GM19455 (cell line): Measurements from ENCODE around the gene IQGAP2.
A peak's percentile ranks its signal among the peaks of the same experiment; 100 is the strongest.

Experiments
- ATAC-seq: cut with Tn5 transposase; IDR thresholded peaks from one replicate; pipeline ENCODE4 v1.9.1; 2021; ENCODE audit not compliant: unreplicated experiment

Gene IQGAP2

DNA sequence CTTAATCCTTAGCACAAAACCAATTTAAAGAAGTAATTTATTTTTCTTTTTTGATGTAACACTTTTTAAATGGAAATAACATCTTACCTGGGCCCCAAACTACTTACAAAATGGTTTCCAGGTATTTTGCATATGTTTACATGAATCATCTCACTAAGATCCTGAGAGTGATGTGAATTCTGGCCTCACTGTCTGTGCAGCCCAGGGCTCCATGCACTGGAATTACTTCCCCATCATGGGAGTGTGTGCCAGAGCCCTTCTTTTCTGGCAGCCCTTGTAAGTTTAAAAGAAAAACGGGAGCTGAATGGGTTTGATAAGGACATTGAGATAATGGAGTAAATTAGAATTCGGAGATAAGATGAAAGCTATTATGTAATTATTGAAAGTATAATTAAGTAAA is 300.6 kb downstream of the IQGAP2 start:
- no peak for ATAC-seq

DNA sequence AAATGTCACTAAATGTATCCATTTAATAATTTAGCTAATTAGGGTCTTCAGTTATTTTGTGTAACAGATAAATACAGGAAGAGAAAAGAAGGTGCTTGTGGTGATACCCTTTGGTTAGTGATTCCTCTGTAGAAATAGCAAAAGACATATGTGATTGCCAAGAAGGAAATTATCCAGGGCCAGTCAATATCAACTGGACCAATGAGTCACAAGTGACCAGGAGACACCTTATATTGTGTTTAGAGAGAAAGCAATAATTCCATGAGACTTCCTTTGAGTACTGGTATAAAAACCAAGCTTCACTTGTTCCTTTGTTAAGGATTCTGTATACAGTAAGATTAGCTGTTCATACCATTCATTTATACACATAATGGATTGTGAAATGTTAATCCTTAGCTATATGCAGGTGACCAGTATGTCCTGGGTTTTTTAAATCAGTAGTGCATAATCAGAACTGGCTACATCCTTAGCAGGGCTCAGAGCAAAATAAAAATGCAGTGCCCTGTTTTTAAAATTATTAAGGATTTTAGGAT is 301.1 kb downstream of the IQGAP2 start:
- ATAC-seq, result no peak

DNA sequence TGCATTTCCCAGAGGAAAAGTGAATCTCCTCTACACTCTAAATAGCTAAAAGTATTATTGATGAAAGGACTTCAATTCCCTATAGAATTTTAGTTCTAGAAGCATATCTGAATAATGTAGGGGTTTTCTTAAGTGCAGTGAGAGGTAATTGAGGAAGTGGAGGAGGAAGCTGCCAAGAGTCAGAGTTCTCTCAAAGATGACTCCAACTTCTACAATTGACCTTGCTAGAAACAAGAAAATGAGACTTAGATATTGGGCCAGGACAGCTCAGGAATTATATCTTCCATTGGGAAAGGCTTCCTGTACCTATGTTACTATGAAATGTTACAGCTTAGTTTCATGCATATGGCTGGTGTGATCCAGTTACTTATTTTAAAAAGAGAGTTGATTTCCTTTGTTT is 302.5 kb downstream of the IQGAP2 start:
- ATAC-seq, result no peak

DNA sequence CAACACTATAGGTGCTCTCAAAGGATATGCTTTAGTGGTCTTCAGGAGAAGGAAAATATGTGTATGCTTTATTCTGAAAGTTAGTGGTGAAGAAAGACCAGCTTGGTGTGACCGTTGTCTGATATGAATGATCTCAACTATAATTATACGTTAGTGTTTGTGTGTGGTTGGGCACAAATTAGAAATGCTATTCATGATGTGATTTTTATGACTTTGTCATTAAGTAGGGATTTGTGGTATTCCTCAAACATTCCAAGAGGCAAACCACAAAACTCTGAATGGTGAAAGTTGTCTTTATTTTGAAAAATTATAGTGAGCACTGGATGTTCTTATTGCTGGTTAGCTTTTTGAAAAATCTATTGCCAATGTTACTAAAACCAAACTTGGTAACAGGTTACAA is 306.7 kb downstream of the IQGAP2 start:
- no peak for ATAC-seq

DNA sequence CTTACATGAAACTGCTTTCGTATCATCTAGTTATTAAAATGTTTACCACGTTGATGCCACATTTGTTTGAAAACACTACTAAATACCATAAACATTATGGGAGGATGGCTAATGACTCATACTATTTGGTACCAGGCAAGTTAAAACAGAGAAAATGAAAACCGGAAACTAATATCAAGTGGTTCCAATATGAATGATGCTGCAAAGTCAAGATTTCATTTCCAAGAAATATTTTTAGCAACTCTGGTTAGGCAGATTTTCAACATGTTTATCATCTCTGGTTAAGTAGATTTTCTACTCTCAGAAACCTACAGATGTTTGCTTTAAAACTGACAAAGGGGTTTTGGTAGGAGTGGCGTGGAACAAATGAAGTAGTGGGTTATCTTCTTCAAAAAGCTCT is 307.9 kb downstream of the IQGAP2 start:
- no peak for ATAC-seq

DNA sequence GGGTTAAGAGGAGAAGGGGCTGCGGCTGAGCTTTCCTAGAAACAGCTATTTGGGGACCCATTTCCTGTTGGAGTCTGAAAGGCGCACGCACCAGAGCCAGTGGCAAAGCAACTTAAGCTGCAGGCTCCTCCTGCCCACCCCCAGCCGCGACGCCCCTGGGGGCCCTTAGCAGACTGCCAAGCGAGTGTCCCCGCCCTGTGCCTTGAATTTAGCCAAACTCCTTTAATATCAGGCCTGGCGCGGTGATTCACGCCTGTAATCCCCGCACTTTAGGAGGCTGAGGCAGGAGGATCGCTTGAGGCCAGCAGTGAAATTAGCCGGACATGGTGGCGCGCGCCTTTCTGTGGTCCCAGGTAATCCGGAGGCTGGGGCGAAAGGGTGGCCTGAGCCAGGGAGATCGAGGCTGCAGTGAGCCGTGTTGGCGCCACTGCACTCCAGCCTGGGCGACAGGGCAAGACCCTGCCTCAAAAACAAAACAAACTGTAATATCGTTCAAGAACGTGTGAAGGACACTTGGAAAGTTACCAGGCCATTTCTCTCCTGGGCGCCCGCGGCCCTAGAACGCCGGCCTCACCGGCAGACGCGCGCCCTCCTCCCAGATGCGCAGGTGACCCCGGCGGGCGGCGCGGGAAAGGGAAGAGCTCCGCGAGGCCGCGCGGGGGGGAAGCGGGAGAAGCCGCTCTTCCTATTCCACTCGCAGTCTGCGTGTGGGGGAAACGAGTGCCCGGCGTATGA is 311.8 kb downstream of the IQGAP2 start:
- no peak for ATAC-seq

DNA sequence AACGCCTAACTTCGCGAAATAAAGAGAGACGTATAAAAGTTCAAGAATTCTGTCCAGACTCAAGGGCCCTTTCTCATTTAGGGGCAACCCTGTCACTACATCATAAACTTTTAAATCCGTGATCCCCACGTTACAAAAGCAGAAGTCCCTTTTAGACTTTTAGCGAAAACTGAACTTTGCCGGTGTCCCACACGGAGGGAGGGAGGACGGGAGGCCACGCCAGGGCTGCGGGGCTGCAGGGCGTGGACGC is 312.3 kb downstream of the IQGAP2 start:
- no peak for ATAC-seq

DNA sequence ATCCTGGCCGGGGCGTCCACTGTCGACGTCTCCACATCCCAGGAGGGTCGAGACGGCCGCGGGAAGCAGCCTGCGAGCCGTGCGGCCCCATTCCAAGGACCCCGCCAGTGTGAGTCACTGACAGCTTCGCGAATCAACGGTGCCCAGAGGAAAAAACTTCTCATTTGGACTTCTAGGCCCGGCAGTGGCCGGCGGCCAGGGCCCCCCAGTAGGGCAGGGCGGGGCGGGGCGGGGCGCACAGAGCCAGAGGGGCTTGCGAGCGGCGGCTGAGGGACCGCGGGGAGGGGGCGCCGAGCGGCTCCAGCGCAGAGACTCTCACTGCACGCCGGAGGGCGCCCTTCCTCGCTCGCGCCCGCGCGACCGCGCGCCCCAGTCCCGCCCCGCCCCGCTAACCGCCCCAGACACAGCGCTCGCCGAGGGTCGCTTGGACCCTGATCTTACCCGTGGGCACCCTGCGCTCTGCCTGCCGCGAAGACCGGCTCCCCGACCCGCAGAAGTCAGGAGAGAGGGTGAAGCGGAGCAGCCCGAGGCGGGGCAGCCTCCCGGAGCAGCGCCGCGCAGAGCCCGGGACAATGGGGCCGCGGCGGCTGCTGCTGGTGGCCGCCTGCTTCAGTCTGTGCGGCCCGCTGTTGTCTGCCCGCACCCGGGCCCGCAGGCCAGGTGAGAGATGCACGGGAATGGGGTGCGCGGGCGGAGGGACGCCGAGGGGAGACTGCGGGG is 312.8 kb downstream of the IQGAP2 start, which contains the start of gene F2R:
TSS of gene F2R (plus strand) at position 391 of the 720 bp plus-strand sequence. CDS start at position 573, 182 bp downstream.
- ATAC-seq, result peak; percentile 60

DNA sequence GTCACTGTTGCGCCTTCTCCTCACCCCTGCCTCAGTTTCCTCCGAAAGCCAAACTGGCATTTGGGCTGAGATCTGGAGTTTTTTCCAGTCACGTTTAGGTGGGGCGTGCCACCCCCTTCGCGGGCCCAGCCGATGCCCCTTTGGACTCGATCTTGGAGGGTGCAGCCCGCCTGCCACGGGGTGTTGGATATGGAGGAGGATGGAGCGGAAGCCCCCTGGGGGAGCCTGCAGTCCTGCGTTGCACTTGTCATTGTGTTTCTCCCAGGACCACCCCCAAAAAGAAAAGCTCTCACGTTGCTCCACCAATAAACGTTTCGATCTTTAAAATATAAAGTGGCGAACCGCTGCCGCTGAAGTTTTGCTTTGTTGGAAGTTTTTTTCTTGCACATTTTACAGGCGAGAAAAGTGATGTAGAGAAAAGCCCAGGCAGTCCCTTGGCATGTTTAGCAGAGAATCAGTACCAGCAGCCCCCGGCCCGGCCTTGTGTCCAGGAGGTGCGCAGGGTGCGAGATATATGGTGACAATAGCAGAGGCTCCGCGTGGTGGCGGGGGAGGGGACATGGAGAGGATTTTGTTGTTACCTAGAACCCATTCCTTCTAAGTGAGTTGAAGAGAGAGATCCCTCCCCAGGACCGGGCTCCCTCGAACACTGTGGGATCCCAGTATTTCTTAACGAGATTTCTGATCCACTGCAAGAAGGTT is 313.5 kb downstream of the IQGAP2 start:
- no peak for ATAC-seq

DNA sequence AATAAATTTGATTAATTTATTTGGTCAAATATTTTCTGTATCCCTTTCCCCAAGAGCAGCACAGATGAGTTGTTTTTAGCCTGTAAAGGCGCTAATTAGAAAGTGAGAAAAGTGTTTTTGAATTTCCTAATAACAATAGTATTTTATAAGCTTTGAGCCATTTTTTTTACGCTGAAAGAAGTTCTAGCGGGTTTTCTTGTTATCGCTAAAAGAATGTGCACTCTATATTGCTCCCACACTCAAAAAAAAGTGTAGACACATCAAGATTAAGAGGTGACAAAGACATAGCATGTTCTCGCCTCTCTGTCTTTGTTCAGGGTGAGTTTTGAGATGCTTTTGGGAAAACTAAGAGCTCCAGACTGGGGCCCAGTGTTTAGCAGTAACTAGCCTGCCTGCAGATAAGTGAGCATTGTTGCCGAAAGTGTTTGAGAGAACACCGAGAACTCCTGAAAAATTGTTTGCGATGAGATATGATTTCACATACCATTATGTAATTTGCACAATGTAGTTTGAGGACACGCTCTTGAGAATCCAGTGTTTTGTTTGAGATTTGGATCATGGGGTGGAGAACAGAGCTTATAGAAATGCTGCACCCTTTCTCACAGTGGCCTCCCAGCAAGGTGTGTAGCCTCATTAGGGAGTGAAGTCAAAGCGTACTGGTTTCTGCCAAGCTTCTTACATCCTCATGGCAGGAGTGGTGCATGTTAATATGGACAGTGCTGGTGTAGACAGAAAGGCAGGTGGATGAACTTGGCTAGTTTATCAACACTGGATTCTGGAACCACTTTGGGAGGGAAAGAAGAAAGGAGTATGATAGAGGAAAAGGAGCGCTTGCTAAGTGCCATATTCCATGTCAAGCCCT is 314.4 kb downstream of the IQGAP2 start:
- ATAC-seq, result no peak

DNA sequence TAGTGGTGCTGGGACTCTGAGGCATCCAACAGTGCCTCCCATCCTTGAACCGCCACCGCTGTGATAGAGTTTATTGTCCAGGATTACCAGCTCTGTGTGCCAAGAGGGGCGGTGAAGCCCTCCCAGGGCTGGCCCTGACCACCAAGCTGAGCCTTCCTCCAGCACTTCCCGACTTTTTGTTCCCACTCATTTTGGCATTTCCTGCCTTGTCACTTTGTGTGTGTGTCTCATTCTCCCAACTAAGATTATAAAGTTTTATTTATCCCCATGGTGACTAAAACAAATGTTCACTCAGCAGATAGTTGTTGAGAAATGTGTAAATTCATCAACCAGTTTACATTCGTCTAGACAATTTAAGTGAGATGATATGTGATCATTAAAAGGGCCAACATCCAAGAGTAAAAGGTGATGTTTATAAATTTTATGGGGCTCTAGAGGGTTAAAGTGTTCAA is 315.3 kb downstream of the IQGAP2 start:
- ATAC-seq, result no peak

DNA sequence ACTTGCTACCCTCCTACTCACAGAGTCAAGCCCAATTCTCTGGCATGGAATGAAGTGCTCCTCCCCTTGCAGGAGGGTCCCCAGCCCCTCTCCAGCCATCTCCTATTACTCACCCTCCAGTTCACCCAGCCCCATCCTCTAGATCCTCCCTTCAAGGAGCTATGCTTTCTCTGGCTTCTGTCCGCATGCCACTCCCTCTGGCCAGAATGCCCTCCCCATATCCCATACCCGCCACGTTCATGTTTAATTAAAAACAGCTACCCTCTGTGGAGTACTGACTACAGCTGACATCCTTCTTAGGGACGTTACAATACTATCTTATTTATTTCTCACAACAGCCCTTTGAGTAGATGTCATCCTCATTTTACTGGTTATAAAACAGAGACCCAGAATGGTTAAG is 315.8 kb downstream of the IQGAP2 start:
- ATAC-seq, result no peak

DNA sequence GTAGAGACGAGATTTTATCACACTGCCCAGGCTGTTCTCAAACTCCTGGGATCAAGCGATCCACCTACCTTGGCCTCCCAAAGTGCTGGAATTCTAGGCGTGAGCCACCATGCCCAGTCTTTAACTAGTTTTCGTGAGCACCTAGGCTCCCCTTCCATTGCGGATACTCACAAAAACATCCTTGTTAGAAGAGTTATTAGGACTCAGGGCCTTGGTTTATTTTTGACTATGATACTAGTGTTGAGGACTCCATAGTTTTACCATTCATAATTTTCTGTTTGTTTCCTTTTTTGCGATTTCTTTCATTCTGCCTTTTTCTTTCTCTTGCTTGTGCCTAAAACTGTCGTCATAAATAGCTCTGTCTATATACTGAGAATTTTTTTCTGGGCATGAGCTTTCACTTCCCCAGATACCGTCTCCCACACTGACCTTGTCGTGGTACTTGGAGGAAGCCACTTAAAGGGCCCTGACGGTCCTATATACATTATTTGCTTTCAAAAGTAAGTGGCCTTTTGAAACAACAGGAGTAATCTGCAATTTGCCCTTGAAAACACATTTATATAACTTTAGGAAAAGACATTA is 318.0 kb downstream of the IQGAP2 start:
- ATAC-seq, result peak; percentile 92

DNA sequence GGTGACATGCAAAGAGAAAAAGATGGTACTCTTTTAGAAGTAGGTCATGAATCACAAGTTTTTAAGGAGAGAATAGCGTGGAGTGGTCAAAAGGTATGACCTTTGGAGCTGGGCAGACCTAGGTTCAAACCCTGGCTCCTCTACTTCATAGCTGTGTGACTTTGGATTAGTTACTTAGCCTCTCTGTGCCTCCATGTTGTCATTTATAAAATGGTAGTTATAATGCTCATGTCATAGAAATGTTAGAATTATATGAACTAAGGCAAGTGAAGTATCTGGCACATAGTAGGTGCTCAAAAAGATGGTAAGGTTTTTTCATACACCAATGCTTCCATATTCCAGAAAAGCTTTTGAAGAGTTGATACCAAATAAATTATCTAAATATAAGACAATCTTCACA is 320.2 kb downstream of the IQGAP2 start:
- no peak for ATAC-seq

DNA sequence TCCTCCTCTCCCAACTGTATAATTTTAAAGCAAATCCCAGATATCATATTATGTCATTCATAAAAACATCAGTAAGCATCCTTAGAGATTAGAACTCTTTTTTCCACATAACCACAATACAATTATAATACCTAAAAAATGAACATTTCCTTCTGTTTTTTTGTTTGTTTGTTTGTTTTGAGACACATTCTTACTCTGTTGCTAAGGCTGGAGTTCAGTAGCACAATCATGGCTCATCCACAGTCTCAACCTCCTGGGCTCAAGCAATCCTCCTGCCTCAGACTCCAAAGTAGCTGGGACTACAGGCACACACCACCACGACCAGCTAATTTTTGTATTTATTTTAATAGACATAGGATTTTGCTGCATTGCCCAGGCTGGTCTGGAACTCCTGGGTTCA is 320.8 kb downstream of the IQGAP2 start:
- ATAC-seq, result no peak

DNA sequence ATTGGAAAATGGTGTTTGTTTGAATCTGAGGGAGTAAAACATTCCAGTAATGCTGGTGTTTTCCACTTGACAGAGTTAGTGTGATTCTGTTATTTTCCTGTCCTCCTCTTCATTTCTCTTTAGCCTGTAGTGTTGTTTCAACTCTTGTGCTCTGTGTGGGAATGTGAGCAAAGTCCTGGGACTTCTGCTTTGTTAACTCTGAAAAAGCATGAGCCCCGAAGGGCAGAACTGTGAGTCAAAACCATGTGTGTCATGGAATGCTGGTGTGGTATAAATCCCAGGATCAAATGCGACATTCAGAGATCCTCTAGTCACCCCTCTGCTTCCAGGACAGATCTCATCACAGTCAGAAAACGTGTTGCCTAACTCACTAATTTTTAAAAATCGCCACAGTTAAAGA is 321.8 kb downstream of the IQGAP2 start:
- no peak for ATAC-seq

DNA sequence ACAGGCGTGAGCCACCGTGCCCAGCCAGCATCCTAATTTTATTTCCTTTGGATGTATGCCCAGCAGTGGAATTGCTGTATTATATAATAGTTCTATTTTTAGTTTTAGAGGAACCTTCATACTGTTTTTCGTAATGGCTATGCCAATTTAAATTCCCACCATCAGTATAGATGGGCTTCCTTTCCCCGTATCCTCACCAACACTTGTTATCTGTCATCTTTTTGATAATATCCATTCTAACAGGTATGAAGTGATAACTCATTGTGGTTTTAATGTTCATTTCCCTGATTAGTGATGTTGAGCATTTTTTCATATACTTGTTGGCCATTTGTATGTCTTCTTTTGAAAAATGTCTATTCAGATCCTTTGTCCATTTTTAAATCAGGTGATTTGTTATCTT is 325.9 kb downstream of the IQGAP2 start:
- ATAC-seq, result no peak

DNA sequence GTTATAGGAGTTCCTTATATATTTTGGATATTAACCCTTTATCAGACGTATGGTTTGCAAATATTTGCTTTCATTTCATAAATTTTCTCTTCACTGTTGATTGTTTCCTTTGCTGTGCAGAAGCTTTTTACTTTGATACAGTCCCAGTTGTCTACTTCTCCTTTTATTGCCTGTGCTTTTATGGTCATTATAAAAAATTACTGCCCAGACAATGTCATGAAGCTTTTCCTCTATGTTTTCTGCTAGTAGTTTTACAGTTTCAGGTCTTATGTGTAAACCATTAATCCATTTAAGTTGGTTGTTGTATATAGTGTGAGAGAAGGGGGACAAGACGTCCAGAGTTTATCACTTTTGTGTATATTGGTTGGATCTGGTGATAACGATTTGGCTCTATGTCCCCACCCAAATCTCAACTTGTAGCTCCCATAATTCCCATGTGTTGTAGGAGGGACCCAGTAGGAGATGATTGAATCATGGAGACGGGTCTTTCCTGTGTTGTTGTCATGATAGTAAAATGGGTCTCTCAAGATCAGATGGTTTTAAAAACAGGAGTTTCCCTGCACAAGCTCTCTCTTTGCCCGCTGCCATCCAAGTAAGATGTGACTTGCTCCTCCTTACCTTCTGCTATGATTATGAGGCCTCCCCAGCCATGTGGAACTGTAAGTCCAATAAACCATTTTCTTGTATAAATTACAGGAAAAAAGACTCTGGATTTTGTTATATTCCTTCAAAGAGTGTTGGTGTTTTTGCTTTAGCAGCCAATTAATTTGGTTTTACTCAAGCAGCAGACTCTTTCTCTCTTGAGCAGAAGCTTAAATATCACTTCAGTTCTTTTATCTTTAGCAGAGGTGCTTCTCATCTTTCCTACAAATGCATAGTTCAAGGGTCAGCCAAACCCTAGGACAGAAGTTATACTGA is 326.5 kb downstream of the IQGAP2 start:
- no peak for ATAC-seq

DNA sequence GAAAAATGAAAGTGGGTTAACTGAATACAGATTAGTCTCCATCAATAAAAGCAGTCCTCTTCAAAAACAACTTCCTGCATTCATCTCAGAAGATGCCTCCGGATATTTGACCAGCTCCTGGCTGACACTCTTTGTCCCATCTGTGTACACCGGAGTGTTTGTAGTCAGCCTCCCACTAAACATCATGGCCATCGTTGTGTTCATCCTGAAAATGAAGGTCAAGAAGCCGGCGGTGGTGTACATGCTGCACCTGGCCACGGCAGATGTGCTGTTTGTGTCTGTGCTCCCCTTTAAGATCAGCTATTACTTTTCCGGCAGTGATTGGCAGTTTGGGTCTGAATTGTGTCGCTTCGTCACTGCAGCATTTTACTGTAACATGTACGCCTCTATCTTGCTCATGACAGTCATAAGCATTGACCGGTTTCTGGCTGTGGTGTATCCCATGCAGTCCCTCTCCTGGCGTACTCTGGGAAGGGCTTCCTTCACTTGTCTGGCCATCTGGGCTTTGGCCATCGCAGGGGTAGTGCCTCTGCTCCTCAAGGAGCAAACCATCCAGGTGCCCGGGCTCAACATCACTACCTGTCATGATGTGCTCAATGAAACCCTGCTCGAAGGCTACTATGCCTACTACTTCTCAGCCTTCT is 329.4 kb downstream of the IQGAP2 start:
- no peak for ATAC-seq
